Kidney glomerular epithelial cell (primary cell): ENCODE measurements around the gene HNRNPF.
"Not testable (repeated sequence)": the region's sequence is repeated elsewhere in the genome, so short reads cannot be mapped to it uniquely, and the experiment has no call there.

ENCODE experiments used
- DNase-seq: peaks from one replicate; lab custom pipeline; 2025; lab: John Stamatoyannopoulos, UW

The HNRNPF gene

GRCh38 chr10:43348511-43349312, 60.3 kb downstream of the HNRNPF start:
- peak; percentile 88 for DNase-seq

GRCh38 chr10:43347997-43348396, 61.0 kb downstream of the HNRNPF start:
- no peak for DNase-seq

- DNase-seq: no peak
These were observed 64.9 kb downstream of the HNRNPF start for GRCh38 chr10:43344051-43344450.

GRCh38 chr10:43343126-43343525, 65.9 kb downstream of the HNRNPF start:
- DNase-seq: no peak

- DNase-seq: no peak
These were observed 66.5 kb downstream of the HNRNPF start for GRCh38 chr10:43342279-43343125.

DNA sequence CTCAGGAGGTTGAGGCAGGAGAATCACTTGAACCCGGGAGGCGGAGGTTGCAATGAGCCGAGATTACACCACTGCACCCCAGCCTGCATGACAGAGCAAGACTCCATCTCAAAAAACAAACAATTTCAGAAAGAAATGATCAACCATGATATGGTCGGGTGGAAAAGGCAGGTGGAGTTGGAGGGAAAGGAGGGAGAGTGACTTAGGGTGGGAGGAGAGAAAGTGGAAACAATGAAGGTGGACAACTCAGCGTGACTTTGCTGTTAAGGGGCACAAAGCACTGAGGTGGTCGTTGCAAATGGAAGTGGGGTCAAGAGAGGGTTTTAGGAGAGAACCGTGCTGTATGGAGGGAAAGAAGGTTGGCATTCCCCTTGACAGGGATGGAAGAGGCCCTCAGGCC, 67.5 kb downstream of the HNRNPF start:
- DNase-seq: no peak

GRCh38 chr10:43340619-43341018, 68.4 kb downstream of the HNRNPF start:
- DNase-seq: peak; percentile 74

- DNase-seq: no peak
These were observed 68.9 kb downstream of the HNRNPF start for GRCh38 chr10:43340101-43340500.

- no peak for DNase-seq
These were observed 69.8 kb downstream of the HNRNPF start for GRCh38 chr10:43339136-43339535.

DNA sequence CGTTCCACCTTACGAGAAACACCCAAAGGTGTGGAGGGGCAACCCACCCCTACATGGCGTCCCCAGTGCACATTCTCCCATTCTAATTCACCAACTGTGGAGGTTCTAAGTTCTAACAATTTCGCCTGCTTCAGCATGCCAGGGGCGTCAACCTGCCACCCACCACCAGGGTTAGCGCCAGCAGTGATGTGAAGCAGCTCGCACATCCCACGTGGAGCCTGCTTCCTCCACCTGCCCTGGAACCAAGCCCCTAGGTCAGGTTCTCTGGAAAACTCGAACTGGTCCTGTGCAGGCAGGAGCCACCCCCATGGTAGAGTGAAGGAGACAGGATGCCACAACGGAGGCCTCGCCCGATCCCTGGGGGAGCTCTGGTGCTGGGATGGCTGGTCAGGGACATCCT, 70.9 kb downstream of the HNRNPF start:
- no peak for DNase-seq

- not testable (repeated sequence) for DNase-seq
These were observed 71.5 kb downstream of the HNRNPF start for GRCh38 chr10:43337536-43337935.

GRCh38 chr10:43336641-43337318, 72.2 kb downstream of the HNRNPF start:
- DNase-seq: peak; percentile 71

GRCh38 chr10:43336061-43336460, 72.9 kb downstream of the HNRNPF start:
- no peak for DNase-seq
